GM19463 (cell line): Measurements from ENCODE around the gene PYM1.

Experiments
- ATAC-seq: cut with Tn5 transposase; IDR thresholded peaks from one replicate; pipeline ENCODE4 v1.9.1; 2021; ENCODE audit warnings: mild to moderate bottlenecking, moderate library complexity; ENCODE audit not compliant: unreplicated experiment

Gene PYM1

GRCh38 chr12:55927588-55928502 is at the start of gene PYM1:
PYM1 (minus strand) TSS chr12:55927894; CDS start chr12:55927761, 133 bp downstream.
- peak; percentile 33 for ATAC-seq

DNA sequence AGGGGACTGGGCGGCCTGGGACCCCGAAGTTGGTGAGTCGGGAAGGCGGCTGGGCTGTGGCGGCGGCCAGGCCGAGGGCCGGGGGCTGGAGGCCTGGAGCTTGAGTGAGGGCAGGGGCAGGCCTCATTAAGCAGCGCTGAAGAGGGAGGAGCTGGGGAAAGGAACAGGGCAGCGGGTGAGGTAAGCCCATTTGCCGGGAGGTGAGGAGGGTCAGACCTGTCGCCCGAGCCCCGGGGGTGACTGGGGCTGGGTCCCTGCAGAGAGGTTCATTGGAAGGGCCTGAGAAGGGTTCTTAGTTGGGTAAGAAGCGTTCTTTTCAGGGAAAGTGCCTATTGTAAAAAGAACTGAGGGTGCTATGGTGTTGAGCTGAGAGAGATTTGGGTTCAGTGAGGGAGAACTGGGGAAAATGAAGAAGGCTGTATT is 46.6 kb upstream of the PYM1 start:
- no peak for ATAC-seq

- ATAC-seq, result peak; percentile 88
Measured at GRCh38 chr12:55973599-55974307, 46.1 kb upstream of the PYM1 start, which contains the start of gene RAB5B. RAB5B (plus strand) TSS chr12:55974078; CDS start chr12:55986961, 12,883 bp downstream.

- ATAC-seq, result no peak
Measured at GRCh38 chr12:55972911-55973598, 45.4 kb upstream of the PYM1 start.

DNA sequence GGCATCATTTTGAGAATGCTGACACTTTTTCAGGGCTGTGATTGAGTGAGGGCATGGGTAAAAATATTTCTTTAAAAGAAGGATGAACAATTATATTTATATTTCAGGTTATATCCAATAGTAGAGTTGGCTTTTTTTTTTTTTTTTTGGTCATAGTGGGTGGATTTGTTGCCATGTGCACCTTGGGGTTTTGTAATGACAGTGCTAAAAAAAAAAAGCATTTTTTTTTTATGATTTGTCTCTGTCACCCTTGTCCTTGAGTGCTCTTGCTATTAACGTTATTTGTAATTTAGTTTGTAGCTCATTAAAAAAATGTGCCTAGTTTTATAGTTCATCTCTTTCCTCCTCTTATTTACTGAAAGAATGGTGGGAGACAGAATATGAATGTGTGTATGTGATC is 44.8 kb upstream of the PYM1 start:
- no peak for ATAC-seq

DNA sequence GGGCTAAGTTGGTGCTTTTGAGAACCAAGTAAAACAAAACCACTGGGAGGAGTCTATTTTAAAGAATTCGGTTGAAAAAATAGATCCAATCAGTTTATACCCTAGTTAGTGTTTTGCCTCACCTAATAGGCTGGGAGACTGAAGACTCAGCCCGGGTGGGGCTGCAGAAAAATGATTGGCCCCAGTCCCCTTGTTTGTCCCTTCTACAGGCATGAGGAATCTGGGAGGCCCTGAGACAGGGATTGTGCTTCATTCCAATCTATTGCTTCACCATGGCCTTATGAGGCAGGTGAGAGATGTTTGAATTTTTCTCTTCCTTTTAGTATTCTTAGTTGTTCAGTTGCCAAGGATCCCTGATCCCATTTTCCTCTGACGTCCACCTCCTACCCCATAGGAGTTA is 44.3 kb upstream of the PYM1 start:
- no peak for ATAC-seq

DNA sequence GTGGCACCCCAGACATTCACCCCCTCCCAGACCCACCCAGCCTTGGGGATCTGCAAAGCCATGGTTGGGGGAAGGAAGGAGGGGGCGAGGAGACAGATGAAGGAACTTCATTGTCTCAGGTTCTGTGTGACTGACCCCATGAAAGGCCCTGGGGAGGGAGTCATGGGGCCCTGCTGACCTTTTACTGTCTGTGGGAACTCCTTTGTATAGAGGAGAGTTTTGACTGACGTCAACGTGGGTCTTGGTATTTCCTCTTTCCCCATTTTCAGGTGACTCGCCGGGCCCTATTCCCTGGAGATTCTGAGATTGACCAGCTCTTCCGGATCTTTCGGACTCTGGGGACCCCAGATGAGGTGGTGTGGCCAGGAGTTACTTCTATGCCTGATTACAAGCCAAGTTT is 43.1 kb upstream of the PYM1 start:
- no peak for ATAC-seq

DNA sequence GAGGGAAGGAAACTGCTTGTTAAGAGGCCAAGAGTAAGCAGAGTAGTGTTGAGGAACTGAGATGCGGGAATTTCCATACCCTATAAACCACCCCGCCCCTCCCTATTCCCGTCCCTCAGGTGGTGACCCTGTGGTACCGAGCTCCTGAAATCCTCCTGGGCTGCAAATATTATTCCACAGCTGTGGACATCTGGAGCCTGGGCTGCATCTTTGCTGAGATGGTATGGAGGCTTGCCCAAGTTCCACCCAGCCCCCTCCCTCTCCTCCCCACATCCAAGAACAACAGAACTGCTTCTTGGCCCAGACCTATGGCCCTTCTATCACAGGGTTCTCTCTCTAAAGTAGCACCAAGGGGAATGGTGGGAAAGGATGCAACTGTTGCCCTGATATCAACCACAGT is 41.7 kb upstream of the PYM1 start:
- ATAC-seq, result no peak

DNA sequence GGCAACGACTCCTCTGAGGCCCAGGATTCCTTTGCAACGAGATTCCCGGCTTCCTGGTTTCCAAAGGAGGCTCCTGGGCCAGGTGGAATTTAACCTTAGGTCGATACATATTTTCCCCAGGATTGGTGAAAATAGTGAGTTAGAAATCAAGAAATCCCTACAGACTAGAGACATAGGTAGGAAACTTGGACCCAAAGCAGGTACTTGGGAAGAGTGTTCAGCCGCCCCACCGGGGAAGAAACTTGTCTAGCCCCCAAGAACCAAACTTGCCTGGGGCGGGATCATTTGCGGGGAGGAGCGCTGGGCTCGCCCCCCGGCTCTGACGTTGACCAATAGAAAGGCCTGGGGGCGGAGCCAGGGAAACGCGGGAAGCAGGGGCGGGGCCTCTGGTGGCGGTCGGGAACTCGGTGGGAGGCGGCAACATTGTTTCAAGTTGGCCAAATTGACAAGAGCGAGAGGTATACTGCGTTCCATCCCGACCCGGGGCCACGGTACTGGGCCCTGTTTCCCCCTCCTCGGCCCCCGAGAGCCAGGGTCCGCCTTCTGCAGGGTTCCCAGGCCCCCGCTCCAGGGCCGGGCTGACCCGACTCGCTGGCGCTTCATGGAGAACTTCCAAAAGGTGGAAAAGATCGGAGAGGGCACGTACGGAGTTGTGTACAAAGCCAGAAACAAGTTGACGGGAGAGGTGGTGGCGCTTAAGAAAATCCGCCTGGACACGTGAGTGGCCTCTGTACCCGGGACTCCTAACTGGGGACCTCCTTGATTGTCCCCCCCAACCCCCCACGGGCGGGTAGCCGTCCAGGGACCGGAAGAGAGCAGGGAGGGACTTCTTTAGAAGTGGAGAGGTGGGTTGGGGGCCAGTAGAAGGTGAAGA is 39.0 kb upstream of the PYM1 start, which contains the start of gene CDK2:
Gene CDK2, plus strand, starts transcription at position 423 of the 874 bp plus-strand sequence. Its CDS starts 179 bp downstream, at position 602.
- peak; percentile 99 for ATAC-seq

DNA sequence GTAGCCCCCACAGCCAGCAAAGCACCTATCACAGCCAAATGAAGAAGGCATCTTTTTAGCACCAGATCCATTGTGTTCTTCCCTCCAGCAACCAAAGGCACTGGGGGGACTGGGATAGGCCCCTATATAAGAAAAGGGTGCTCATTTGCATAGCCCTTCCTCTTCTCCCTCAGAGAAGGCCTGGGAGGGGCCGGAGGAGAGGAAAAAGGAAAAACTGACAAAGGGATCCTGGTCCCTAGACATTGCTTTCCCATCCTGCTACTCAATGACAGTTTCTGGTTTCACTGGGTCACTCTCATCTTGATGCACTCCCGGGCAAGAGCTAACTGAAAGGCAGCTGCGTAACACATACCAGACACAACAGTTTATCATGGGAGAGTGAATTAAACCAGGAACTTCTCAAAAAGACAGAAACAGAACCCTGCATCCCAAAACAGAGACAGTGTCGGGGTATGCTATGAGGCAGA is 38.3 kb upstream of the PYM1 start, which contains the start of gene PMEL:
Gene PMEL, minus strand, starts transcription at position 102 of the 467 bp plus-strand sequence. Its CDS starts 31 bp downstream, at position 71.
- no peak for ATAC-seq

GRCh38 chr12:55965240-55965639 is 37.5 kb upstream of the PYM1 start:
- no peak for ATAC-seq

- ATAC-seq, result no peak
Measured at GRCh38 chr12:55963760-55964159, 36.1 kb upstream of the PYM1 start.

DNA sequence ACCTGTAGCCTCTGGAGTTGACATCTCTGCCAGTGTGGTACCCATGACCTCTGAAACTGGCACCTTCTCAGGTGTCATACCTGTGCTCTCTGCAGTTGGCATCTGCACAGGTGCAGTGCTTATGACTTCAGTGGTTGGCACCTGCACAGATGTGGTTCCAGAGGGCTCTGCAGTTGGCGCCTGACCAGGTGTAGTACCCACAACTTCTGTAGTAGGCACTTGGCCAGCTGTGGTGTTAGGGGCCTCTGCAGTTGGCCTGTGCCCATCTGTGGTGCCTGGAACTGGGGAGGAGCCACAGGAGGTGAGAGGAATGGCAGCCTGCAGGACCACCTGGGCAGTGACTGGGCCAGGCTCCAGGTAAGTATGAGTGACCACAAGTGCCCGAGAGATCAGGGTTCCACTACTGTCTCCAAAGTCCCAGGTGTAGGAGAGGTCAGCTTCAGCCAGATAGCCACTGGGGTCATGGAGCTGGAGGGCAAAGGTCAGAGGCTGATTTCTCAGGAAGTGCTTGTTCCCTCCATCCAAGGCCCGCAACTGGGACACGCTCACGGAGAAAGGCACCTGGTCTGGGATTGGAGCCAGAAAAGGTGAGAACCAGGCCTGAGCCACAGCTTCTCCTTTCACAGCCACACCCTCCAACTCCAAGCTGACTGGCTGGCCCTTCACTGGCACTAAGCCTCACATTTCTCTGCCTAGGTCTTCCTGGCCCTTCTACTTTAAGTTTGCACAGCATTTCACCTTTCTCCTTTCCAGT is 29.6 kb upstream of the PYM1 start:
- ATAC-seq, result no peak

DNA sequence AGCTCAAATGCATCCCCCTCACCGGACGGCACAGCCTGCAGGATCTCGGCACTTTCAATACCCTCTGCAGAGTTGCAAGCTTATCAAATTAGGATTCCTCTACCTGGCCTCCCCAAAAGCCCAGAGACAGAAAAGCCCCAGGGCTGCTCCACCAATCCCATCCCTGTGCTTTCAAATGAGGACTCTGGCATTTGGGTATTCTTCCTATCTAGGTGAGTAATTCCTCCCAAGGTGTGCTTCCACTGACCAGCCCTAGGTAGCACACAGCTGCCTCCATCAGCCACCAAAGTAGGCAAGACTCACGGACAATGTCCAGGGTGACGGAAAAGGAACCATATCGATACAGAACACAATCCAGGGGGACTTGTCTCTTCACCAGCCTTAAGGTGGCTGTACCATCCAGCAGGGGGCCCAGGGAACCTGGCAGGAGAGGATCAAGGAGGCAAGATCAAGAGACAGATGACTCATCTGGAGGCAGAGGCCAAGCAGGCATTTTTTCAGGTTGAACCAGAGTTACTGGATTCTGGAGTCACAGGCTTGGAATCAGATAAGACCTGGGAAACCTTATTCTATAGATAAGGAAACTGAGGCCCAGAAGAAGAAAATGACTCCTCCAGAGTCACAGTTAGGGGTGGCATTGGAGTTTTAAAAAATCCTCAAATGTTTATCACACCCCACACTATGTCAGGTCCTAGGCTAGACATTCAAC is 28.3 kb upstream of the PYM1 start:
- ATAC-seq, result no peak

DNA sequence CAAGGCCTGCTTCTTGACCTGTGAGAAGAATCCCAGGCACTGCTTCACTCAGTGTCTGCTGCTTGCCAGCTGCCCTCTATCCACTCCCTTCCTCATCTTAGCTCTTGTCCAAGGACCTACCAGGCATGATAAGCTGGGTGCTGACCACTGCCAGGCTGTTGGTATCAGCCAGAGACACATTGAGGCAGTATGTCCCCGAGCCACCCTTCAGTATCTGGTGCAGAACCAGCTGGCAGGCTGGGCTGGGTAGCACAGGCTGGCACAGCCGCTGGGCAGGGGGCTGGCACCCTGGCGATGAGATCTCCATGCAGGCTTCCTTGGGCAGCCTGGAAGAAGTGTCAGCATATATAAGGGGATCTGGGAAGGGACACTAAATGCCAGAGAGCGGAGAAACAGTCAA is 27.6 kb upstream of the PYM1 start:
- ATAC-seq, result no peak

- no peak for ATAC-seq
Measured at GRCh38 chr12:55946553-55946952, 18.9 kb upstream of the PYM1 start.

DNA sequence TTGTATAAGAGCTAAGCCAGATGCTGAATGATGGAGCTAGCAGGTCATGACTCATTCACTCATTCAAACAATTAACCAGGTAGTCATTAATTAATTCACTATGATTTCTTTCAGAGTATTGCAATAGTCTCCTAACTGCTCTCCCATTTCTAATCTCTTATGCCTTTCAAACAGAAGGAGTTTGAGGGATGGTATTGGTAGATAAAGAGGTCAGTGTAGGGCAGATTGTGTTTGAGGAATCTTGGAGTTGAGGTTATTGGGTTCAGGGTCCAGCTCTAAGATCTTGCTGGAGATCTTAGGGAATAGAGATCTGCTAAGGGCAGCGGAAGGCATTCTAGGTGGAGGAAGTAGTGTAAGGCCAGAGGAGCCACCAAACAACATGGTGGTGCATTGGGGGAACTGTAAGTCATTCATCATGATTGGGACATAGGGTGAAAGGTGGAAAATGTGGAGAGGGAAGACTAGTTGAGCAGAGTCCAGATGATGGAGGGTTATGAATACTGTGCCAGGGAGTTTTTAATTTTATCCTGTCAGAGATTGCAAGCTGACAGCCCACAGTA is 15.0 kb upstream of the PYM1 start:
- ATAC-seq, result no peak

GRCh38 chr12:55942055-55942454 is 14.4 kb upstream of the PYM1 start:
- ATAC-seq, result no peak
